C4-2B (cell line): ENCODE data around the gene KCNJ14.

Source experiments
- CTCF ChIP-seq: fragments of 450-650 bp; conservative IDR thresholded peaks from 2 replicates; pipeline ENCODE4 v1.5.1; 2017; ENCODE audit warnings: mild to moderate bottlenecking
- ZFX ChIP-seq: fragments of 450-650 bp; IDR thresholded peaks from 2 replicates; pipeline ENCODE4 v1.6.1; 2017

- TF ChIP-seq CTCF (no peak), ZFX (no peak)
These were observed 18.8 kb downstream of the KCNJ14 start for GRCh38 chr19:48474084-48474592.
